HCT116 (cell line): ENCODE measurements around the gene ALDOA. TPM values are rescaled to one million over a fixed set of nuclear protein-coding genes. Genes with fewer than 3 reads are reported as not detected.
A peak's percentile ranks its signal among the peaks of the same experiment; 100 is the strongest.

Source experiments
- ATAC-seq: fragments of 200-7000 bp; cut with Tn5 transposase; 2 replicates; pipeline ENCODE4 v1.9.1; 2020; ENCODE audit warnings: mild to moderate bottlenecking, moderate library complexity
- BruUV-seq: library from RNA; stranded (reverse); fragments of 400-500 nt; replicated peaks from 2 replicates; lab custom pipeline; 2021; lab: Mats Ljungman, UMichigan
- CTCF ChIA-PET: fragments of 300-600 bp; sonication (Branson Sonifier 250); formaldehyde crosslinking; loops from one replicate; lab custom pipeline; 2021; ENCODE audit warnings: antibody characterized with exemption; lab: Charles Lee
- POLR2A ChIA-PET: fragments of 300-600, 350-600 bp; sonication (Branson Sonifier 250); formaldehyde crosslinking; loops from one replicate; lab custom pipeline; 2021; ENCODE audit warnings: antibody characterized with exemption; lab: Charles Lee
- RAD21 ChIA-PET, 2 experiments: fragments of 300-600 bp; sonication (Branson Sonifier 250); formaldehyde crosslinking; loops; one replicate each; lab custom pipeline; 2023; ENCODE audit warnings: low total read pairs in 2 of 2; ENCODE audit not compliant: uncharacterized antibody in 2 of 2, unreplicated experiment in 2 of 2, low non-redundant PET in 1 of 2; lab: Charles Lee
- DNase-seq: peaks from one replicate; pipeline ENCODE4 v3.0.0-alpha.2; 2010; ENCODE audit warnings: low read depth, low spot score
- H2AFZ ChIP-seq: fragments of 200-600 bp; shearing (Covaris generic), sonication (generic); 2 replicates; pipeline ENCODE4 v1.6.1; 2017; ENCODE audit warnings: low read depth, mixed run types, mixed read lengths, antibody characterized with exemption, low read length; ENCODE audit not compliant: poor library complexity, severe bottlenecking
- H3K27ac ChIP-seq: 2 replicates; pipeline ENCODE4 v1.5.1; 2012; ENCODE audit warnings: low read depth, low read length
- H3K27me3 ChIP-seq: fragments of 200-600 bp; sonication (generic); 2 replicates; pipeline ENCODE4 v1.6.1; 2016; ENCODE audit warnings: mixed run types, low read length, mixed read lengths; ENCODE audit not compliant: insufficient read depth
- H3K36me3 ChIP-seq, 2 experiments: fragments of 200-500 bp in 1 of 2; fragments of 200-600 bp in 1 of 2; sonication (Bioruptor generic) in 1 of 2; sonication (generic) in 1 of 2; 2 replicates each; pipeline versions ENCODE4 v1.5.1 to v1.6.1; 2014 to 2016; ENCODE audit warnings: low read length in 2 of 2, inconsistent platforms in 1 of 2, mixed read lengths in 1 of 2, mixed run types in 1 of 2; ENCODE audit not compliant: insufficient read depth in 2 of 2, control insufficient read depth in 1 of 2
- H3K4me1 ChIP-seq, 2 experiments: fragments of 200-600 bp in 1 of 2; sonication (generic) in 1 of 2; 2 replicates each; pipeline versions ENCODE4 v1.5.1 to v1.6.1; 2012 to 2017; ENCODE audit warnings: low read length in 2 of 2, inconsistent platforms in 1 of 2, mild to moderate bottlenecking in 1 of 2, mixed read lengths in 1 of 2, mixed run types in 1 of 2, moderate library complexity in 1 of 2; ENCODE audit not compliant: insufficient read depth in 2 of 2, control insufficient read depth in 1 of 2
- H3K4me2 ChIP-seq: fragments of 200-600 bp; sonication (generic); 2 replicates; pipeline ENCODE4 v1.6.1; 2017; ENCODE audit warnings: mixed run types, low read length, mixed read lengths
- H3K4me3 ChIP-seq, 2 experiments: fragments of 200-600 bp in 1 of 2; sonication (generic) in 1 of 2; replicated peaks in 1 of 2; 2 replicates each; pipeline ENCODE4 v1.5.1; 2011 to 2016; ENCODE audit warnings: low read length in 2 of 2, control low read depth in 1 of 2, low read depth in 1 of 2, mild to moderate bottlenecking in 1 of 2, mixed read lengths in 1 of 2, mixed run types in 1 of 2
- H3K79me2 ChIP-seq: fragments of 200-600 bp; sonication (generic); 2 replicates; pipeline ENCODE4 v1.6.1; 2017; ENCODE audit warnings: mild to moderate bottlenecking, mixed run types, low read length, moderate library complexity, mixed read lengths; ENCODE audit not compliant: insufficient read depth
- H3K9ac ChIP-seq: fragments of 200-600 bp; sonication (generic); 2 replicates; pipeline ENCODE4 v1.6.1; 2016; ENCODE audit warnings: low read length, mixed read lengths
- H3K9me2 ChIP-seq: fragments of 200-600 bp; sonication (generic), shearing (Covaris generic); 2 replicates; pipeline ENCODE4 v1.6.1; 2017; ENCODE audit warnings: mixed run types, mild to moderate bottlenecking, moderate library complexity; ENCODE audit not compliant: insufficient read depth
- H3K9me3 ChIP-seq, 2 experiments: fragments of 200-500 bp in 1 of 2; fragments of 200-600 bp in 1 of 2; sonication (Bioruptor generic) in 1 of 2; sonication (generic) in 1 of 2; 2 replicates each; pipeline ENCODE4 v1.6.1; 2014 to 2017; ENCODE audit warnings: low read length in 2 of 2, mixed read lengths in 2 of 2, inconsistent platforms in 1 of 2, low read depth in 1 of 2, mild to moderate bottlenecking in 1 of 2, mixed run types in 1 of 2, moderate library complexity in 1 of 2; ENCODE audit not compliant: control insufficient read depth in 1 of 2, insufficient read depth in 1 of 2
- H4K20me1 ChIP-seq: fragments of 200-600 bp; sonication (generic), shearing (Covaris generic); 2 replicates; pipeline ENCODE4 v1.6.1; 2017; ENCODE audit warnings: mixed run types, mild to moderate bottlenecking, moderate library complexity; ENCODE audit not compliant: insufficient read depth
- ATF3 ChIP-seq: IDR thresholded peaks from 2 replicates; pipeline ENCODE4 v1.6.1; 2012
- CBX3 ChIP-seq: IDR thresholded peaks from 2 replicates; pipeline ENCODE4 v1.6.1; 2012; ENCODE audit warnings: low read depth
- EGR1 ChIP-seq: IDR thresholded peaks from 2 replicates; pipeline ENCODE4 v1.6.1; 2012; ENCODE audit warnings: low read depth
- ELF1 ChIP-seq: IDR thresholded peaks from 2 replicates; pipeline ENCODE4 v1.6.1; 2012; ENCODE audit warnings: low read depth, borderline replicate concordance
- EZH2 ChIP-seq: fragments of 200-600 bp; sonication (generic); IDR thresholded peaks from 2 replicates; pipeline ENCODE4 v1.6.1; 2017; ENCODE audit warnings: antibody characterized with exemption, mixed run types
- JUND ChIP-seq: IDR thresholded peaks from 2 replicates; pipeline ENCODE4 v1.6.1; 2012
- MAX ChIP-seq: IDR thresholded peaks from 2 replicates; pipeline ENCODE4 v1.6.1; 2012
- RAD21 ChIP-seq: IDR thresholded peaks from 2 replicates; pipeline ENCODE4 v1.6.1; 2012; ENCODE audit warnings: low read depth, mild to moderate bottlenecking
- SIN3A ChIP-seq: IDR thresholded peaks from 2 replicates; pipeline ENCODE4 v1.6.1; 2012; ENCODE audit warnings: low read depth
- SRF ChIP-seq: IDR thresholded peaks from 2 replicates; pipeline ENCODE4 v1.6.1; 2012; ENCODE audit warnings: low read depth
- TCF7L2 ChIP-seq: IDR thresholded peaks from 2 replicates; pipeline ENCODE4 v1.7.0; 2011; ENCODE audit warnings: borderline replicate concordance, inconsistent platforms; ENCODE audit not compliant: insufficient read depth, insufficient read length; ENCODE audit errors: extremely low read depth
- YY1 ChIP-seq: IDR thresholded peaks from 2 replicates; pipeline ENCODE4 v1.6.1; 2011; ENCODE audit warnings: low read length, low read depth, moderate library complexity, mild to moderate bottlenecking; ENCODE audit not compliant: insufficient replicate concordance; ENCODE audit errors: extremely low read depth
- ZBTB33 ChIP-seq: IDR thresholded peaks from 2 replicates; pipeline ENCODE4 v1.6.1; 2011; ENCODE audit warnings: mild to moderate bottlenecking, low read length, moderate library complexity; ENCODE audit not compliant: insufficient replicate concordance; ENCODE audit errors: extremely low read depth
- intact Hi-C: fragments of 100-400 bp; cut with micrococcal nuclease; formaldehyde crosslinking; loops from 2 replicates; pipeline ENCODE4 v1.10.0; 2022
- total RNA-seq: library from RNA; stranded (reverse); gene quantifications from one replicate; pipeline ENCODE4 v1.2.1, GENCODE V29; 2021; ENCODE audit not compliant: unreplicated experiment

Gene ALDOA
- total RNA-seq, 1 experiment from 2014 or later = 2,423 TPM

GRCh38 chr16:30104090-30104489 lies 38.5 kb downstream of the ALDOA start:
- intact Hi-C loops = no loop called here
- BruUV-seq = no TSS peak
- H3K27me3 ChIP-seq = no peaks in the 10 kb centered on the region
- no peaks in the 10 kb centered on the region for H3K9me3 ChIP-seq
- ChIA-PET RAD21 (no interaction called here), CTCF (interaction anchor here (1.9 kb wide), 1 partner anchor 8 kb away, joined by 7 read pairs; no protein-coding TSS in a partner anchor), POLR2A (interaction anchor here (1.1 kb wide), 1 partner anchor 13 kb away, joined by 3 read pairs; the partner anchor contains the start of gene TBX6)
- H2AFZ ChIP-seq = no peak overlapping the region
- H3K4me3 ChIP-seq = peak overlapping the region in 1 of 2 experiments; percentile 22; a peak in 1 of 4 replicates
- ATAC-seq = peak; percentile 27; the same call in 1 of the 2 replicates
- DNase-seq = no peak
- H3K79me2 ChIP-seq = no peaks in the 10 kb centered on the region
- no peaks in the 10 kb centered on the region for H3K9me2 ChIP-seq
- H3K9ac ChIP-seq = no peak overlapping the region
- no peaks in the 10 kb centered on the region for H3K36me3 ChIP-seq
- peak overlapping the region; percentile 29; the same call in 1 of the 2 replicates for H3K27ac ChIP-seq
- H4K20me1 ChIP-seq = no peaks in the 10 kb centered on the region
- H3K4me1 ChIP-seq = peaks cover 14 to 18% of the 10 kb centered on the region in 2 experiments
- peak overlapping the region; percentile 60 for H3K4me2 ChIP-seq
- no peak for TF ChIP-seq SRF
- no peak for TF ChIP-seq SIN3A
- TF ChIP-seq TCF7L2 = no peak

GRCh38 chr16:30104492-30104891 lies 38.9 kb downstream of the ALDOA start:
- H3K9me2 ChIP-seq = no peaks in the 10 kb centered on the region
- no peak overlapping the region for H3K9ac ChIP-seq
- intact Hi-C loops = no loop called here
- H3K4me1 ChIP-seq = peaks cover 14 to 18% of the 10 kb centered on the region in 2 experiments
- H2AFZ ChIP-seq = no peak overlapping the region
- no peaks in the 10 kb centered on the region for H3K9me3 ChIP-seq
- H3K27ac ChIP-seq = peak overlapping the region; percentile 29; the same call in 1 of the 2 replicates
- DNase-seq (no peak), ATAC-seq (peak; percentile 64)
- no TSS peak for BruUV-seq
- RAD21 ChIA-PET = no interaction called here
- TF ChIP-seq YY1 (no peak), EGR1 (no peak), EZH2 (no peak), ELF1 (no peak), JUND (no peak), CBX3 (no peak), ZBTB33 (no peak), SIN3A (no peak), ATF3 (no peak), RAD21 (no peak), SRF (no peak), MAX (no peak)
- CTCF ChIA-PET = interaction anchor here (1.9 kb wide), 1 partner anchor 8 kb away, joined by 7 read pairs; no protein-coding TSS in a partner anchor
- peak overlapping the region in 1 of 2 experiments; percentile 22; a peak in 1 of 4 replicates for H3K4me3 ChIP-seq
- no peaks in the 10 kb centered on the region for H3K27me3 ChIP-seq
- H4K20me1 ChIP-seq = no peaks in the 10 kb centered on the region
- POLR2A ChIA-PET = interaction anchor here (1.1 kb wide), 1 partner anchor 13 kb away, joined by 3 read pairs; the partner anchor contains the start of gene TBX6
- peak overlapping the region; percentile 60 for H3K4me2 ChIP-seq
- no peaks in the 10 kb centered on the region for H3K36me3 ChIP-seq
- H3K79me2 ChIP-seq = no peaks in the 10 kb centered on the region
